ENCODE data around the gene THADA.

- TF ChIP-seq CTCF (IDR thresholded peaks at IDR 0.05; ENCODE audit: low read length) (no peak), EZH2 (IDR thresholded peaks at IDR 0.05; ENCODE audit: borderline replicate concordance, low read length) (no peak)
Observed at GRCh38 chr2:43460174-43460546, 135.7 kb downstream of the THADA start.
